DMS153 treated with DMSO at 0.1 percent for 48 hours (cell line): ENCODE results near the gene KIAA1755.

Source experiments
- DNase-seq: peaks from one replicate; lab custom pipeline; 2025; ENCODE audit not compliant: unreplicated experiment; lab: John Stamatoyannopoulos, UW

Gene KIAA1755

GRCh38 chr20:38260378-38261053 is at the start of gene KIAA1755:
KIAA1755 (minus strand) TSS chr20:38260735; CDS start chr20:38260500, 235 bp downstream.
- DNase-seq, result no peak

GRCh38 chr20:38308447-38308846 is 47.9 kb upstream of the KIAA1755 start:
- DNase-seq, result no peak

GRCh38 chr20:38308047-38308438 is 47.5 kb upstream of the KIAA1755 start:
- DNase-seq, result no peak

- DNase-seq, result no peak
Observed at GRCh38 chr20:38307371-38308046, 47.0 kb upstream of the KIAA1755 start.

GRCh38 chr20:38306379-38306778 is 45.8 kb upstream of the KIAA1755 start:
- DNase-seq, result no peak

- no peak for DNase-seq
Observed at GRCh38 chr20:38305541-38305940, 45.0 kb upstream of the KIAA1755 start.

GRCh38 chr20:38304845-38305447 is 44.4 kb upstream of the KIAA1755 start:
- DNase-seq, result no peak

- DNase-seq, result no peak
Observed at GRCh38 chr20:38303908-38304379, 43.4 kb upstream of the KIAA1755 start, which contains the start of gene BPI. BPI (plus strand) TSS chr20:38304156; CDS start chr20:38304224, 68 bp downstream.

GRCh38 chr20:38302786-38303185 is 42.3 kb upstream of the KIAA1755 start:
- no peak for DNase-seq

GRCh38 chr20:38301309-38301708 is 40.8 kb upstream of the KIAA1755 start:
- no peak for DNase-seq

- no peak for DNase-seq
Observed at GRCh38 chr20:38300438-38300837, 39.9 kb upstream of the KIAA1755 start.

GRCh38 chr20:38299963-38300362 is 39.4 kb upstream of the KIAA1755 start:
- DNase-seq, result no peak

GRCh38 chr20:38298768-38299288 is 38.3 kb upstream of the KIAA1755 start:
- no peak for DNase-seq

- no peak for DNase-seq
Observed at GRCh38 chr20:38297916-38298674, 37.6 kb upstream of the KIAA1755 start.

- no peak for DNase-seq
Observed at GRCh38 chr20:38296433-38296832, 35.9 kb upstream of the KIAA1755 start.

- no peak for DNase-seq
Observed at GRCh38 chr20:38295811-38296210, 35.3 kb upstream of the KIAA1755 start.

GRCh38 chr20:38294076-38294591 is 33.6 kb upstream of the KIAA1755 start:
- DNase-seq, result no peak

- no peak for DNase-seq
Observed at GRCh38 chr20:38293491-38294065, 33.0 kb upstream of the KIAA1755 start.

- DNase-seq, result no peak
Observed at GRCh38 chr20:38291966-38292365, 31.4 kb upstream of the KIAA1755 start.
